PFSK-1 (cell line): ENCODE data around the gene NDUFAF3.

ENCODE experiments used
- FOXP2 ChIP-seq: optimal IDR thresholded peaks from 2 replicates; pipeline ENCODE3; 2011; ENCODE audit warnings: borderline replicate concordance, control low read depth, inconsistent platforms; ENCODE audit not compliant: insufficient read depth; ENCODE audit errors: extremely low read length, extremely low read depth
- POLR2AphosphoS5 ChIP-seq: IDR thresholded peaks from 2 replicates; pipeline ENCODE4 v1.6.1; 2012; ENCODE audit warnings: low read depth, mild to moderate bottlenecking, control low read depth, low read length, moderate library complexity
- SIN3A ChIP-seq: IDR thresholded peaks from 2 replicates; pipeline ENCODE4 v1.6.1; 2012; ENCODE audit warnings: mild to moderate bottlenecking, low read length, moderate library complexity, borderline replicate concordance; ENCODE audit not compliant: insufficient read depth
- TAF1 ChIP-seq: IDR thresholded peaks from 2 replicates; pipeline ENCODE4 v1.6.1; 2012; ENCODE audit warnings: low read length, control low read depth, borderline replicate concordance; ENCODE audit not compliant: insufficient read depth
- TF ChIP-seq, protein P1 (sequence below), 2 experiments: IDR thresholded peaks; 2 replicates each; pipeline versions ENCODE4 v1.6.1 to v1.8.0; 2011 to 2012; ENCODE audit warnings: low read depth in 2 of 2, low read length in 2 of 2, control low read depth in 1 of 2, inconsistent platforms in 1 of 2, mild to moderate bottlenecking in 1 of 2, moderate library complexity in 1 of 2; ENCODE audit not compliant: insufficient read depth in 1 of 2

NDUFAF3 gene

DNA sequence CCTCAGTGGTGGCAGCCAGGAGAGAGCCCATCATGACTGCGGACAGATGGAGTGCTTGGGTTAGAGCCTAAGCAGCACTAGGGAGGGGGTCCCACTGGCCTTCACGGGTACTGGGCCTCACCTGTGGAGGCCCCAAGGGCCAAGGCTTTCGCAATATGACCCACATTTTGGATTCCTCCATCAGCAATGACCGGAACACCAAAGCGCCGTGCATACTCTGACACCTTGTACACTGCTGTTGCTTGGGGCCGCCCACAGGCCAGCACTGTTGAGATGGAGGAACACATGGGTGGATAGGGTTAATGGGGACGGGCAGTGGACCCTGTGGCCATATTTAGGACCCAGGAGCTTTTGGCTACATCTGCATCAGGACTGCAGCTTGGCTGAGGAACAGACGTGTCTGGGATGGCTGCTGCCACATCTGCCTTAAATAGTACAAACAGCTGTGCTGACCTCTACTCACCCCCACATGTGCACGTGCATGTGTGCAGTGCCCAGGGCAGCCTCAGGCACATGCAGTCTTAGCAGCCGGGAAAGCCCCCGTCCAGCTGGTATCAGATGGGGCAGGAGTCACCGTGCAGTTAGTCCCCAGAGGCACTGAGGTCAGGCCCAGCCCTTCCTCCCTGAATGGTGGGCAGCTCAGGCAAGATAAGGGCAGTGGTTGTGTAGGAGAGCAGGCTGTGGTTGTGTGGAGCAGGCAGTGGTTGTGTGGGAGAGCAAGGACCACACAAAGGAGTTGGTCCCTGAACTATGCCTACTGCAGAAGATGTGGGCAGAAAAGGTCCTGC, 3.3 kb downstream of the NDUFAF3 start:
- TF ChIP-seq FOXP2 (no peak), POLR2AphosphoS5 (no peak; the same call in none of the 2 replicates)

DNA sequence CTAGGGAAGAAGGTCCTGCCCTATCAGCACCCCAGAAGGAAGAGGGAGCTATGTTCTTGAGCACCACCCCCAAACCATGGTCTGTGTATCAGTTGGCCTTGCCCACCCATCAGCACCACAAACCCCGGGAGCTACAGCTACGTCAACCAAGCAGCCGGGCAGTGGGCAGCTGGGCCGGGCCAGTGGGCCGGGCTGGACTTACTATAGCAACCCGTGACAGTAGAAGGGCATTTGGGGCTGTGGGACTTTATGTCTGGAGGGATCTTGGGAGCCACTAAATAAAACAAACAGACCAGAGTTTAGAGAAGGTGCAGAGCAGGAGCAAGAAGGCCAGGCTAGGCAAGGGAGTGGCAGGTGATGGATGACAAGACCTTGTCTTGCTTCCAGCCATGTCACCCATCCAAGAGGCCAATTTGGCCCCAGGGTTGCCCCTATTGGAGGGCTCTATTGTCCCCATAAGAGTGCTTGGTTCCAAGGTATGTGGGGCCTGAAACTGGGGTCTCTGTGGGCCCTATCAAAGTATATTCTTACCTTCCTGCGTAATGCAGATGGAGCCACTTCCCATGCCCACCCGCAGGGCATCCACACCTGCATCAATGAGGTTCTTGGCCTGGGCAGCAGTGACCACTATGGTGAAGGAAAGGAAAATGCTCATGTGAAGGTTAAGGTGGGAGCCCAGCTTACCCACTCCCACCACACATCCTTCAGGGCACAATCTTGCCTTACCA, 4.0 kb downstream of the NDUFAF3 start:
- TF ChIP-seq POLR2AphosphoS5 = peak; percentile 68
- no peak for TF ChIP-seq FOXP2
- TF ChIP-seq, protein P1, sequence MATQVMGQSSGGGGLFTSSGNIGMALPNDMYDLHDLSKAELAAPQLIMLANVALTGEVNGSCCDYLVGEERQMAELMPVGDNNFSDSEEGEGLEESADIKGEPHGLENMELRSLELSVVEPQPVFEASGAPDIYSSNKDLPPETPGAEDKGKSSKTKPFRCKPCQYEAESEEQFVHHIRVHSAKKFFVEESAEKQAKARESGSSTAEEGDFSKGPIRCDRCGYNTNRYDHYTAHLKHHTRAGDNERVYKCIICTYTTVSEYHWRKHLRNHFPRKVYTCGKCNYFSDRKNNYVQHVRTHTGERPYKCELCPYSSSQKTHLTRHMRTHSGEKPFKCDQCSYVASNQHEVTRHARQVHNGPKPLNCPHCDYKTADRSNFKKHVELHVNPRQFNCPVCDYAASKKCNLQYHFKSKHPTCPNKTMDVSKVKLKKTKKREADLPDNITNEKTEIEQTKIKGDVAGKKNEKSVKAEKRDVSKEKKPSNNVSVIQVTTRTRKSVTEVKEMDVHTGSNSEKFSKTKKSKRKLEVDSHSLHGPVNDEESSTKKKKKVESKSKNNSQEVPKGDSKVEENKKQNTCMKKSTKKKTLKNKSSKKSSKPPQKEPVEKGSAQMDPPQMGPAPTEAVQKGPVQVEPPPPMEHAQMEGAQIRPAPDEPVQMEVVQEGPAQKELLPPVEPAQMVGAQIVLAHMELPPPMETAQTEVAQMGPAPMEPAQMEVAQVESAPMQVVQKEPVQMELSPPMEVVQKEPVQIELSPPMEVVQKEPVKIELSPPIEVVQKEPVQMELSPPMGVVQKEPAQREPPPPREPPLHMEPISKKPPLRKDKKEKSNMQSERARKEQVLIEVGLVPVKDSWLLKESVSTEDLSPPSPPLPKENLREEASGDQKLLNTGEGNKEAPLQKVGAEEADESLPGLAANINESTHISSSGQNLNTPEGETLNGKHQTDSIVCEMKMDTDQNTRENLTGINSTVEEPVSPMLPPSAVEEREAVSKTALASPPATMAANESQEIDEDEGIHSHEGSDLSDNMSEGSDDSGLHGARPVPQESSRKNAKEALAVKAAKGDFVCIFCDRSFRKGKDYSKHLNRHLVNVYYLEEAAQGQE (IDR thresholded peaks at IDR 0.05; ENCODE audit: insufficient read depth in 1 of 2, low read depth in 2 of 2, low read length in 2 of 2) = no peak
- TF ChIP-seq SIN3A = no peak
- TF ChIP-seq TAF1 = 0 out of 2 replicates have a peak, but pooled peaks have one; percentile 21

DNA sequence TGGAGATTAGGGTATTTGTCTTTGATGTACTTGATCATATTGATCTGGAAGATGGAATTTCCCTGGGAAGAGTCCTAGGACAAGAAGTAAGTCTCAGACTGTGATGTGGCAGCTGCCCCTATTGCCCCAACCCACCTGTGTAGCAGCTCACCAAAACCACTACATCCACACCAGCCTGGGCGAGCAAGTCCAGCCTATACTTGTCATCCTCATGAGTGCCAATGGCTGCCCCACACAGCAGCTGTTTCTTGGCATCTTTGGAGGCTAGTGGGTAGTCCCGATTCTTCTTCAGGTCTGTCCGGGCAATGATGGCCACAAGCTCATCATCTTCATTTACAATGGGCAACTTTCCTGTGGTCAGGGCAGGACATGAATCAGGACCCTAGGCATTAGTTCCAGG, 4.6 kb downstream of the NDUFAF3 start:
- TF ChIP-seq POLR2AphosphoS5 (no peak), TAF1 (no peak), FOXP2 (no peak), SIN3A (no peak)
- TF ChIP-seq, protein P1 (IDR thresholded peaks at IDR 0.05; ENCODE audit: insufficient read depth in 1 of 2, low read depth in 2 of 2, low read length in 2 of 2) = no peak

DNA sequence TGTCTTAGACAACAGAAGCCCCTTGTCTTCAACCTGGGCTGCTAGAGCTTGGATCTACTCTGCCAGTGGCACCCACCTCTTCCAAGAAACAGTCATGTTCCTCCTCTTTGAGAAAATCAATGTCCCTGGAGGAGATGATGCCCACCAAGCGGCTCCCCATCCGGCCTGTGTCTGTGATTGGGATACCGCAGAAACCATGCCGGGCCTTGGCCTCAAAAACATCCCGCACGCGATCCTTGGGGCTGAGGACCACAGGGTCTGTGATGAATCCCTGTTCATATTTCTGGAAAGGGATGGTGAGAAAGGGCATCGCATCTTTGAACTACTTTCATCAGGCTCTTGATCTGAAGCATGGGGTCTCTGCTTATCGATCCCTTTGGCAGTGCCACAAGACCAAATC, 5.7 kb downstream of the NDUFAF3 start:
- TF ChIP-seq POLR2AphosphoS5 (no peak), TAF1 (no peak), FOXP2 (no peak), SIN3A (no peak)

DNA sequence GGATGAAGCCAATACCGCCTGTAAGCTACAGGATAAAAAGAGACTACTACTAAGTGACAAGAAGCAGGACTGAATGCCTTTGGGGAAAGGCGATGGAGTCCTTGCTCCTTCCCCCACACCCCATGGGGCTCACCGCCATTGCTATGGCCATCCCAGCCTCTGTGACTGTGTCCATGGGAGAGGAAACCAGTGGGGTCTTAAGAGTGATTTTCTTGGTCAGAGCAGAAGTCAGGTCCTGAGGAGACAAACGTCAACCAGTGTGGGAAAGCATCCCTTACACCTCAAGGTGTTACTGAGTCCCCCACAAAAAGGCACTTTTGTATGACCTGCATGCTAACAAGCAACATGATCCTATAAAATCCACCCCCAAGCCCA, 6.4 kb downstream of the NDUFAF3 start:
- TF ChIP-seq, protein P1 (IDR thresholded peaks at IDR 0.05; ENCODE audit: insufficient read depth in 1 of 2, low read depth in 2 of 2, low read length in 2 of 2) = no peak
- no peak for TF ChIP-seq FOXP2
- TF ChIP-seq SIN3A = no peak
- no peak for TF ChIP-seq TAF1
- no peak for TF ChIP-seq POLR2AphosphoS5
